Right ventricle myocardium superior (tissue), 1 donor: ENCODE measurements around the gene SCD5. TPM values are rescaled to one million over a fixed set of nuclear protein-coding genes. Genes with fewer than 3 reads are reported as not detected.

ENCODE experiments used
- ATAC-seq: fragments of 200-7000 bp; cut with Tn5 transposase; one replicate; pipeline ENCODE4 v1.9.1; 2020; ENCODE audit warnings: mild to moderate bottlenecking; ENCODE audit not compliant: poor library complexity
- DNase-seq: peaks from one replicate; pipeline ENCODE4 v3.0.0-alpha.2; 2020
- intact Hi-C: fragments of 100-400 bp; cut with DNase I; formaldehyde crosslinking; loops from one replicate; pipeline ENCODE4 v1.11.2; 2022
- total RNA-seq: library from RNA; stranded (reverse); fragmentation: NEBNext Ultra II Directional; extraction: Animal tissue kit (Norgen Biotek cat#: 25700); gene quantifications from one replicate; pipeline ENCODE4 v1.2.1, GENCODE V29; 2021
- donor health status: DM: no; HTN: yes; CAD: no; lungs with severe emphysema.

The SCD5 gene
- total RNA-seq, 1 donor from 2014 or later = 4.9 TPM

DNA sequence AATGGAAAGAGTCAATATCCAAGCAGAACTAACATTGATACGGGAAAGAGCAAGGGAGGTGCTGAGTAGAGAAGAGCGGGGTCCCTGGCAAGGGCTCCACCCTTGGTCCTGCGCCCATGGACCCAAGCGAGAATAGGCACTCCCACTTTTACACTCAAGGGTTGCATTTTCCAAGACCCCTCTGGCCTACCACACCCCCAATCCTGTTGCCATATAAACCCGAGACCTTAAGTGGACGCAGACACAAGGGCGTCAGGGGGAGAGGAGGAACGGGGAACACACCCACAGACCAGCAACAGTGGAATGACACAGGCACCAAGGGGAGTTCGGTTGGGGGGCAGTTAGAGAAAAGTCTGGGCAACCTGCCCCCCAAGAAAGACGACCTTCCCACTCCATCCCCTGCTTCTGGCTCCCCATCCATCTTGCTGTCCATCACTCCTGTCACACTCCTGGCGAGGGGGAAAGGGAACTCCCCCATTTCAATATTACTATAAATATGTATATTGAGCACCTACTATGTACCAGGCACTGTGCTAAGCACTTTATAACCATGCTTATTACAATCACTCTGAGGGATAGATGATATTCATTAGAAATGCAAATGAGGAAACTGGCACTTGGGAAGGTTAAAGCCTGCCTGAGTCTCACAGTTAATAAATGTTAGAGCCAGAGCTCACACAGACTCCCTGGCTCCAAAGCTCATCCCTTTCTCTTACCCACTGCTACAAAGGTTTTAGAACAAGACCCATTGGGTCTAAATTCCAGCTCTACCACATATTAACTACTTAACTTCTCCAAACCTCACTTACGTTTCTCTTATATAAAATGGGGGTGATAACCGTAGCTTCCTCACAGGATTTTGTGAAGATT is 51.7 kb downstream of the SCD5 start:
- no peak for DNase-seq
- intact Hi-C loops = no loop called here
- ATAC-seq = no peak

DNA sequence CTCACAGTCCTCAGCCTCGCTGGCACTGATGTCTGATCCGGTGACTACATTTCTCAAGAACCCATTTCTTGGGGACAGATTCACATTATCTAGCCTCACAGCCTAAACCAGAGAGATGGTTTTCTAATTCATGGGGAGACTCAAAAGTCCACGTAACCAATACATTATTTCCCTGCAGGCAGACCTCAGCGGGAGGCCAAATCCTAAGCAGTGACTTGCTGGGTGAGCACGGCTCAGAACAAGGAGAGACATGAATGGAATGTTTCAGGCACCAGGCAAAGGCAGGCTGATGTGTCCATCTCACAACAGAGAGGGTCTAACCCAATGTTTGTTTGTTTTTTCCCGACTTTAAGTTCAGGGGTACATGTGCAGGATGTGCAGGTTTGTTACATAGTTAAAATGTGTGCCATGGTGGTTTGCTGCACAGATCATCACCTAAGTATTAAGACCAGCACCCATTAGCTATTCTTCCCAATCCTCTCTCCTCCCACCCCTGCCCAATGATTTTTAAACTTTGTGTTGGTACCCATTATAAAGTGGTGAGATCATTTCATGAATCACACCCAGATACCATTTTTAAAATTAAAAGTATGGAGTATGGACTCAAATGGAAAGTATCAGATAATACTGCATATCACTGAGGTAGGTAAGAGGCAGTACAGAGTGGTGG is 53.3 kb downstream of the SCD5 start:
- DNase-seq = no peak

DNA sequence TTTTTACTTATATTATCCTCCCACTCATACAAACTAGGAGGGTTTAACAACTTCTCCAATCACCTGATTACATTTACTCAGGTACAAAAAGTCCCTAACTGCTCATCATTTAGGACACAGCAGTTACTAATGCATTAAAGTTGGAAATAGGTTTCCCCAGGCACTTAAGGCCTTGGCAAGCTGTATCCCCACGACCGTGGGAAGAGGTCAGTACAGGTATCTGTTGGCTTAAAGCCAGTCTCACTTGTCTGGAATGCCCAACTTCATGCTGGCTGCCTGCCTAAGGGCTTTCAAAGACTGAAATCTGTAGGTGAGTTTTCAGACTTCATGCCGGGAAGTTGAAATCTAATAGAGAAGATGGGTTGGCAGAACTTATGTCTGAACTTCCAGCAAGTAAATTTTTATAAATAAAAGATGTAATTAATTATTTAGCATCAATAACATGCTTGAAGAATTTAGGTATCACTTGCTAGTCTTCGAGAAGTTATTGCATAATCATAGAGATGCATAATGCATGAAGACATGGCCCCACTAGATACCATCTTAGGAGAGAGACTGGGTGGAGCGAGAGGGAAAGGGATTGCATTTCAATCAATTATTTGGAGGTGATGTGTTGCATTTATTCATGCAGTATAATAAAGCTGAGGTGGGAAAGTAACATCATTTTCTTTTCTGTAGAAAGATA is 54.2 kb downstream of the SCD5 start:
- DNase-seq (no peak), ATAC-seq (no peak)
- intact Hi-C loops = no loop called here

More for the DNA sequence above, 53.3 kb downstream of the SCD5 start:
- intact Hi-C loops = no loop called here
- no peak for ATAC-seq

DNA sequence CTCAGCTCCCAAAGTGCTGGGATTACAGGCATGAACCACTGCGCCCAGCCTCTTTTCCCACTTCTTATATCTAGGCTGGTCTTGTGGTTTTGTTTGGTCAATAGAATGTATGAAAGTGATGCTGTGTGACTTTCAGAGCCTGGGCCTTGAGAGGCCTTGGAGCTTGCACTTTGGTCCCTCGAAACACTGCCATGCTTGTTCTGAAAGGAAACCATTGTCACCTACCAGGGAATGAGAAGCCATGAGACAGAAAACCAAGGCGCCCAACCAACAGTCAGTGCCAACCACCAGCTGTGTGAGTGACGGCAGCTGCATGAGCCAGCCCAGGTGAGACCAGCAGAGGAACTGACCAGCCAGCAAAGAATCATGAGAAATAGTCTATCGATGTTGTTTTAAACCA is 57.4 kb downstream of the SCD5 start:
- intact Hi-C loops = no loop called here
- DNase-seq = no peak
- no peak for ATAC-seq

DNA sequence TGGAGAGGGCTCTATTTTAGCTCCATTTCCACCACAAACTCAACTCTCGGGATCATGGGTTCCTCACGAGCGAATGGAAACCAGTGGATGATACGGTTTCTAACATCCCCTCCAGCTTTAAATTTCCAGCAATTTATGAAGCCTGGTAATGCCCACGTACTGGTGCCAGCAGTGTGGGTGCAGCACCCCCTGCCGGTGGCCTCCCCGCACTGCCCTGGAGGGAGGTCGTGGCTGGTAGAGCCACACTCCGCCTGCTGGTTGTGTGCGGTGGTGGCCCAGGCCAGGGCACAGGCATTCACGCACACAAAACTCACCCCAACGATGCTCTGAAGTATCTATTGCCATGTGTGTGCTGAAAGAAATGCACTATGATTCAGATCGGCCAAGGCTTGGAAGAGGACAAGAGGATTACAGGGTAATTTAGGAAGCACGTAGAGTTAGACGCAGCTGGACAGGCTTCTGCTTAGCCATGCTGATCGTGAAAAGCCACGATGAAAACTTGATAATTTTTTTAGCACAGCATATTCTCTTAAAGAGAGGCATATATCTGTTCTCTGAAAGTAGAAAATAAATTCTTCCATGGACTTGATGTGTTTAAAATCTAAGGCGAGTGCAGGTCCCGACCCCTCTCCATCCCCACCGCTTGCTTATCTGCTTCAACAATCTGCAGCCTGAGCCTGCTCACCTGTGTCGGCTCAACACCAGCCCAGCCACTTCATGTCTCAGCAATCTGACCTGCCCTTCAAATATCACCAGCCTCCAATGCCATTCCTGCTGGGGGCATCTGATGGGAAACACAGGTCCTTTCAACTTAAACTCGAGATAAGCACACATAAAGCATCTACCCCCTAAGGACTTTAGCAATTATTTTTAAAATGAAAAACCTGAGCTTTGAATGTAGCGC is 59.1 kb downstream of the SCD5 start:
- ATAC-seq (peak; percentile 89), DNase-seq (peak; percentile 78)
- intact Hi-C loops = loop anchor here (5.0 kb wide), 1 partner anchor 277 kb away; no protein-coding TSS in a partner anchor

DNA sequence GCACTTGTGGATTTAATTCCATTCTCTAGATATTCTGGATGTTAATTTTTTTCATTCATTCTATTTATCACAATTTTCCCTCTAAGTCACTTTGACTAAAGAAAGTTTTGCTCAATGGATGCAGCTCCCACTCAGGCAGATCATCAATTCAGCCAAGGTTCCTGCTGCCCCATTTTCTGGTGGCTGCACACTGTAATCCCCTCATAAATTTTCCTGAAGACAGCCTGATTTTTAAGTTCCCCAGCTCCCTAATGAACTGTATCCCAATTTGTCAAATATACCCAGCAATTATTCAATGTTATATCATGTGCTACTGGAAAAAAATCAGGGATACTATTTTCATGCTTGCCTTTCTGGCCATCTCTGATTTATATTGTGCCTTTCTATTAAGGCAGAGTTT is 61.2 kb downstream of the SCD5 start:
- intact Hi-C loops = loop anchor here (5.0 kb wide), 1 partner anchor 275 kb away; no protein-coding TSS in a partner anchor
- no peak for DNase-seq
- ATAC-seq = no peak

DNA sequence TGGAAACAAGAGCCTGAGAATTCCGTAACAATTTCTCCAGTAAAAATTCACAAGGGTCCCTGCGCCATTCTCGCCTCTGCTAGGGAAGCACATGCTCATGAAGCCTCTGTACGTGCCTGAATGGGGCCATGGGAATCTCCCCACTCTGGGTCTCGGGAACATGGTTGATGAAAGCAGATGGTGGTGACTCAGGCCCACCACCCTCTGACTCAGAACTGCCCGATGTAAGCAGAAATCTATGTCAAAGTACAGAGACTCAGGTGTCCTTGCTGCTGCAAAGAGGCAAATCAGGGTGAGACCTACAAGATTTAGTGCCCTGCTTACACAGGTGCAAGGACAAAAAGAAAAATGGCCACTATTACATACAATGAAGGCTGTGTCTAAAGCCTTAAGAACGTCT is 65.0 kb downstream of the SCD5 start:
- DNase-seq = no peak
- no peak for ATAC-seq
- intact Hi-C loops = no loop called here

DNA sequence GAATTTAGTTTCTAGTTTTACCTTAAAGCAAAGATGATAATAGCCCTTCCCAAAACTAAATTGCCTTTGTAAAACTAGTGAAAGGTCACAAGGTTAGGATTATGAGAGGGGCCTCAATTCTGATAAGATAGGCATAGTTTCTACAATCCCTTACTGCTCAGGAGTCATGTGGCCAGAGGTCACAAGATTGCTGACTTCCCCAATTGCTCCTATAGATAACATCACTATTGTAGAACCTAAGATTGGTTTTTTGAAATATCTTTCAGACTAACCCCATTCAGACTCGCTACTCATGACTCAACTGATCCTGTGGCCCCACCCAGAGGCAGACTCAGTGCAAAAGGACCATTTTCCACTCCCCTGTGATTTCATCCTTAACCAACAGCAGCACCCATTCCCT is 70.3 kb downstream of the SCD5 start:
- ATAC-seq = no peak
- intact Hi-C loops = no loop called here
- DNase-seq = no peak

DNA sequence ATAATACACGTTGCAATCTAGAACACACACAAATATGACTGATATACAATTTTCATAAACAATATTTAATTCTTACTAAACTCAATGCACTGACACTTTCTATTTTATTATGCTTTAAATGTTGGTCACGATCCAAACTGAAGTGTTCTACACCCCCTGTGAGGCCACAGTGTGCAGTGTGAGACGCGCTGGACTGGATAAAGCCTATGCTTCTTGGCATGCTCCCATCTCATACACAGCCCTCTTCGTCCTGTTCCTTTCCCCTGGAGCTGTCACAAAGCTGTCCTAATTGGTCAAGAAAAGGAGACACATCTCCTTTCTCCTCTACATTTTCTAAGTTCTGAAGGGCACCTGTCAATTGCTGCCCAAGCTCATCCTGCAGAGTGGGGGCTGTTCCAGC is 72.0 kb downstream of the SCD5 start:
- no peak for ATAC-seq
- intact Hi-C loops = no loop called here
- DNase-seq = no peak

DNA sequence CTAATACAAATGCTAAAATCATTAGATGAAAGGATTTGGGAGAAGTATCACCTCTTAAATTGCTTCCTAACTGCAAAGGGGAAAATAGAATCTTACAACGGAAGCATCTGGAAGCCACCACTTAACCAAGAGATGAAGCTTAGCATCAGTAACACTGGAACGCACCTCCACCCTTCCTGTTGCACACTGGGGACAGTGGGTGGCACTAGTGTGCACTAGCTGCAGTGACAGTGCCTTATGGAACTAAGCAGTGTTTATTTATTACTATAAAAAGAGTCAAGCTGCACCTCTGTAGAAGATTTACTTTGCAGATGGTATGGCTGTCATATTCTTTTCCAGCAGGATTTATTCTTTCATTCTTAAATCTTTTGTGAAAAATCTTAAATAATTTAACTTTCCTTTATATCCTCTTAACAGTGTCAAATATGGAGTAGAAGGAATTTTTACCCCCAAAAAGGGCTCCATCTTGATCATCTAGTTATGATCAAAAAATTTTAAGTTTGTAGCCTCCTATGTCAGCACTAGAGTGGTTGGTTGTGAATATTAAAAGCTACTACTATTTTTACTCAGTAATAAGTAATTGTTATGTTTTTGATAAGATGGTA is 76.7 kb downstream of the SCD5 start:
- ATAC-seq = peak; percentile 55
- DNase-seq = no peak
- intact Hi-C loops = no loop called here

DNA sequence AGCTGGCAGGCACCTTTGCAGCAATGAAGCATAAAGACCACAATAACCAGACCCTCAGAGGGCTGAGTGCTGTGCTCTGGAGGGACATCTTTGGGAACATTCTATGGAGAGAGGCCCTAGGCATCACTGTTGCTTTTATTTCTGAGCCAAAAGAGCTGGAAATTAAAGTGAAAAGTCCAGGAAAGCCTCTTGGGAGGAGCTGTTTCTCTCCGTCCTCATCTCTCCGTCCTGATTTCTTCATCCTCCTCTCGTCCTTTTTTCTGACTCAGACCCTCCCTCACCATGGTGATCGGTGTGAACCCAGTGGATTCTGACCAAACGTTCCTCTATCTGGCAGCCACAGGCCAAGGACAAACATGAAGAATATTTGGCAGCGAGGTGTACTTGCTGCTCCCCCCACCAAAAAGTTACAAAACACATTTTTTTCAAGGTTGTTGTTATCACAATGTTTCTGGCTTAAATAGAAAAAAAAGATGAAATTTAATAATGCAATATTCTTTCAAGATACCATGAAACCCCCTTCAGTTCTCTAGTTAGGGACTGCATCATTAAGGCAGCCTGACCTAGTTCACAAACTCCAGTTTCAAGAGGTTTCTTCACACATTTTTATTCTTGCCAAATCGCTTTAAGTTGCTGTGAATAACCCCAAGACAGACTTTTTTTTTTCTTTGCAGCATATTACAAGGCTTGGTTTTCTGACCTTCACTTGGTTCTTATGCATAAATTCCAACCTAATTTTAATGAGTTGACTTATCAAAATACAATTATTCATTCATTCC is 80.2 kb downstream of the SCD5 start:
- ATAC-seq = peak; percentile 83
- intact Hi-C loops = no loop called here
- no peak for DNase-seq

DNA sequence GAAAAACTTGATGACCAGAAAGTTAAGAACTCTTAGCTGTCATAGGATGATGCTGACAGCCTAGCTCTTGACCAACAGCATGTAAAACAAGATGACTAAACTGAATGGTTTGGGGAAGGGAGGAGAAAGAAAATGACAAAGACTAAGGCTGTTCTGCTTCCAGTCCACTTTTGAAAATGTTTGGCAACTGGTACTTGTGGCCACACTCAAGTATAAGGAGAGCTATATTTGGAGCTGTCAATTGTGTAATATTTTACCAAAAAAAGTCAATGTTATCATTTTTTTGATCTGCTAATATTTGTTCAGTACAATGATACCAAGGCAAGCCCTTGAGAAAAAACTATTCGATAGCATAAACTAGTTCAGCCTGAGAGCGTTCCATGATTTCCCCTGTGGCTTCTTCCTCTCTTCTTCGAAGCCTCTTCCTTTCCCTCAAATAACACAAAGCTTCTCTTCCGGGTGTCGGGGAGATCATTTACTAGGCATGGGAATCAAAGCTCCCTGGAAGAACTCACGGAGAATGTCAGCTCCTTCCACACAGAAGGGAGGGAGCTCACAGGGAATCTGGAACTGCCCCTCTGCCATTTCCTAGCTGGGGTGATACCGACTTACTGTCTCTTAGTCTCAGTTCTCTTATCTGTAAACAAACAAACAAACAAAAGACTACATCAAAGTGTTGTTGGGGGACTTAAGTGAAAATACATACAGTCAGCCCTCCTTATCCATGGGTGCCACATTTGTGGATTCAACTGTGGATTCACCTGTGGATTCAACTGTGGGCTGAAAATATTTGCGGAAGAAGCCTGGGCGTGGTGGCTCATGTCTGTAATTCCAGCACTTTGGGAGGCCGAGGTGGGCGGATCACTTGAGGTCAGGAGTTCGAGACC is 82.6 kb downstream of the SCD5 start:
- ATAC-seq = peak; percentile 25
- intact Hi-C loops = no loop called here
- DNase-seq = no peak

DNA sequence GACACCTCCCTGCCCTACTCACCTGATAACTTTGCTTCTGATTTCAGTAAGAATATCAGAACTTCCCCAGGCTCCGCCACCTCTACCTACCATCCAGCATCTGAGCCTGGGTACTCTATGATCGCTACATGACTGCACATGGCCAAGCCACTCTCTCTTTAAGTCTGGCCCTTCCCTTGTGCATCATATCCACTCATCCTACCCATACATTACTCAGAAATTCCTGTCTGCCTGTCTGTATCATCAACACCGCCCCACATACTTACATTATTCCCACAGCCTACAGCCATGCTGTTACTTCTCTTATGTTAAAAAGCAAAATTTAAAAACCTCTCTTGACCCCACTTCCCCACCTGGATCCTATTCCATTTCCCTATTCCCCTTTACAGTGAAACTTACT is 84.7 kb downstream of the SCD5 start:
- ATAC-seq (no peak), DNase-seq (no peak)
- intact Hi-C loops = no loop called here

DNA sequence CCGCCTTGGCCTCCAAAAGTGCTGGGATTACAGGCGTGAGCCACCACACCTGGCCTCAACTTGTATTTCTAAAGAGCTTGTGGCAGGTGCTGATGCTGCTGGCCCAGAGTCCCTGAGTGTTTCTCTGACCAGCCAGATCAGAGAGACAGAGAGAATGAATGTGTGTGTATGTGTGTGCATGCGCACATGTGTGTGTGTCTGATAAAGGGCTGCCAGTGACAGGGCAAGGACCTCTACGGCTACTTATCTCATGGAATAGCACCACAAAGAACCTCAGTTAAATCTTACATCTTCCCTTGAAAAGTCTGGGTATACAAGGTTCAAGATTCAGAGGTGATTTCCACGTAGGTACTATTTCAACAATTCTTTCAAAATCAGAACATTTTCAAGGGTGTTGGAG is 86.0 kb downstream of the SCD5 start:
- intact Hi-C loops = no loop called here
- no peak for DNase-seq
- no peak for ATAC-seq

DNA sequence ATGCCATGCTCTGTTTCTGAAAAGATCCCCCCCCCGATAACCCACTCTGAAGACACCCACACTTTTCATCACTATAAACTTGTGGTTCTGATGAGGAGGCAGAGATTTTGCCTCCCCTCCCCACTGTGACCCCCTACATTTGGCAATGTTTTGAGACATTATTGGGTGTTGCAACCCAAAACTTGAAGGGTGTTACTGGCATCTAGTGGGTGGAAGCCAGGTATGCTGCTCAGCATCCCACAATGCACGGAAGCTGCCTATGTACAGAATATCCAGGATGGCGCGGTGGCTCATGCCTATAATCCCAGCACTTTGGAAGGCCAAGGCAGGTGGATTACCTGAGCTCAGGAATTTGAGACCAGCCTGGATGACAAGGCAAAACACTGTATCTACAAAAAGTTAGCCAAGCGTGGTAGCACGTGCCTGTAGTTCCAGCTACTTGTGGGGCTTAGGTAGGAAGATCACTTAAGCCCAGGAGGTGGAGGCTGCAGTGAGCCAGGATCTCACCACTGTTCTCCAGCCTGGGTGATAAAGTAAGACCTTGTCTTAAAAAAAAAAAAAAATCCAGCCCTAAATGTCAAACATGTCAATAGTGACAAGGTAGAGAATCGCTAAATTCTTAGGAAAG is 87.3 kb downstream of the SCD5 start:
- ATAC-seq (no peak), DNase-seq (no peak)
- intact Hi-C loops = no loop called here

DNA sequence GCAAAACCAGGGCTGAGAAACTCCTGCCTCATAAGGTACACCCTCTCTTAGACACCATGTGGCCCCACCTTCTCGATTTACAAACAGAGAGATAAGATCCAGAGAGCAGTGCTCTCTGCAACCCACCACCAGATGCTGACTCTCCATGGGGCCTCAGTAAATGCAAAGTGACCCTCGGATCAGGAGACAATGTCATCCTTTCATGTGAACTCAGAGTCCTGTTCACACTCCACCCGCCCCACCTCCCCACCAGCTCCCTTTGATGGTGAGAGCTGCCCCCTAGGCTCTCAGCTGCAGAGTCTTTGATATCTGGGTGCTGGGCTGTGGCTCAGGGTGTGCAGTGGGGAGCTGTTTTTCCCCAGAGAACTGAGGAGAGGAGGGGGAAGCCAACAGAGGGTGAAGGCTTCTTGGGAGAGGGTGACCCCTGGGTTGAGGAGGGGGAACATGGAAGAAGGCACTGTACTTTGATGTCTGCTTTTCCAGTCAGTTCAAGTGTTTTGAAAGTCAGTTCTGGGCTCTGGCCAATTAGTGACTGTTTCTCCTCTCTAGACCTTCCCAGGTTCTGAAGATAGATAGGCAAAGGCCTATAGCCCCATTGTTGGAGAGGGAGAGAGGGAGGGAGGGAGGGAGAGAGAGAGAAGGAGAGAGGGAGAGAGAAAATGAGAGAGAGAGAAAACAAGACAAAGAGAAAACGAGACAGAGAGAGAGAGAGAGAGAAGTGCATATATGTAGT is 88.2 kb downstream of the SCD5 start:
- DNase-seq (no peak), ATAC-seq (no peak)
- intact Hi-C loops = no loop called here
